ENCODE measurements around the gene TMEM53. TPM values are rescaled to one million over a fixed set of nuclear protein-coding genes. Genes with fewer than 3 reads are reported as not detected.

TMEM53 gene
- total and polyA plus RNA-seq, 8 donors, result 8.5 to 18.8 (median 9.7) TPM

DNA sequence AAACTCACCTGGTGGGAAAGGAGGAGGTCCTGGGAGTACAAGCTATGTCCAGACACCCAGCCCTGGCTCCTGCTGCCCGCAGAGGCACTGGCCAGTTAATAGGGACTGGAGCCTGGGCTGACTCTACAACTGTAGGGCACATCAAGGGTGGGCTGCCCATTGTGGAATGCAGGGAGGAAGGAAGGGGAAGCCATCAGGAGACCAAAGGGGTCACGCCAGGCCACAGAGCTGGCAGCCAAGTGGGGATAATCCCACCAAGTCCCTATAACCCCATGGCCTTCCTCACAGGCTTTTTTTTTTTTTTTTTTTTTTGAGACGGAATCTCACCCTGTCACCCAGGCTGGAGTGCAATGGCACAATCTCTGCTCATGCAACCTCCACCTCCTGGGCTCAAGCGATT, 14.7 kb downstream of the TMEM53 start:
- no peak overlapping the region for H3K27ac ChIP-seq
- no peak for DNase-seq
- TF ChIP-seq, protein P1, sequence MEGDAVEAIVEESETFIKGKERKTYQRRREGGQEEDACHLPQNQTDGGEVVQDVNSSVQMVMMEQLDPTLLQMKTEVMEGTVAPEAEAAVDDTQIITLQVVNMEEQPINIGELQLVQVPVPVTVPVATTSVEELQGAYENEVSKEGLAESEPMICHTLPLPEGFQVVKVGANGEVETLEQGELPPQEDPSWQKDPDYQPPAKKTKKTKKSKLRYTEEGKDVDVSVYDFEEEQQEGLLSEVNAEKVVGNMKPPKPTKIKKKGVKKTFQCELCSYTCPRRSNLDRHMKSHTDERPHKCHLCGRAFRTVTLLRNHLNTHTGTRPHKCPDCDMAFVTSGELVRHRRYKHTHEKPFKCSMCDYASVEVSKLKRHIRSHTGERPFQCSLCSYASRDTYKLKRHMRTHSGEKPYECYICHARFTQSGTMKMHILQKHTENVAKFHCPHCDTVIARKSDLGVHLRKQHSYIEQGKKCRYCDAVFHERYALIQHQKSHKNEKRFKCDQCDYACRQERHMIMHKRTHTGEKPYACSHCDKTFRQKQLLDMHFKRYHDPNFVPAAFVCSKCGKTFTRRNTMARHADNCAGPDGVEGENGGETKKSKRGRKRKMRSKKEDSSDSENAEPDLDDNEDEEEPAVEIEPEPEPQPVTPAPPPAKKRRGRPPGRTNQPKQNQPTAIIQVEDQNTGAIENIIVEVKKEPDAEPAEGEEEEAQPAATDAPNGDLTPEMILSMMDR (IDR thresholded peaks at IDR 0.05), result no peak
- intact Hi-C loops (cut with DNase I), result no loop called here
- ATAC-seq, result no peak
- H3K4me3 ChIP-seq, result no peak overlapping the region
- peaks cover 0 to under 1% of the 10 kb centered on the region in 2 donors for H3K4me1 ChIP-seq
- H3K36me3 ChIP-seq, result peaks cover 0 to 14% of the 10 kb centered on the region in 2 donors
- H3K27me3 ChIP-seq, result no peaks in the 10 kb centered on the region
- no peaks in the 10 kb centered on the region for H3K9me3 ChIP-seq

DNA sequence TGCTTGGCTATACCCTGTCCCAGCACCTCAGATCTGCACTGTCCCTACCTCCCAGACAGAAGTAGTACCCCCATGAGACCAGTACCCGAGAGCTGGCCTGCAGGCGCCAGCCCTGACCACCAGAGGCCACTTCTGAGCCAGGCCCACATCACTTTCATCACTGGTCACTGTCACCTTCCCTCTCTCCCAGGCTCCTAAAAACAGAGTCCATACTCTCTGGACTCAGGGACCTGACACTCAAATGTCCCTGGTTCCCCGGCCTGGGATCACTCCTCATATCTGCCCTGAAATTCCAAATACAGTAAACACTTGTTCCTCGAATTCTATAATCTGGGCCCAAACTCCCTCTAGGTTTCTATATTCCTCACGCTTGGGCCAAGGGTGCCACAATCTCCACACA, 18.7 kb downstream of the TMEM53 start:
- peaks cover 0 to 35% of the 10 kb centered on the region in 2 donors for H3K36me3 ChIP-seq
- H3K27me3 ChIP-seq, result no peaks in the 10 kb centered on the region
- intact Hi-C loops (cut with DNase I), result no loop called here
- H3K27ac ChIP-seq, result no peak overlapping the region
- no peak overlapping the region for H3K4me3 ChIP-seq
- no peaks in the 10 kb centered on the region for H3K9me3 ChIP-seq
- TF ChIP-seq, protein P1 (IDR thresholded peaks at IDR 0.05), result peak; percentile 56
- H3K4me1 ChIP-seq, result no peaks in the 10 kb centered on the region
- ATAC-seq (peak; percentile 34), DNase-seq (no peak)

DNA sequence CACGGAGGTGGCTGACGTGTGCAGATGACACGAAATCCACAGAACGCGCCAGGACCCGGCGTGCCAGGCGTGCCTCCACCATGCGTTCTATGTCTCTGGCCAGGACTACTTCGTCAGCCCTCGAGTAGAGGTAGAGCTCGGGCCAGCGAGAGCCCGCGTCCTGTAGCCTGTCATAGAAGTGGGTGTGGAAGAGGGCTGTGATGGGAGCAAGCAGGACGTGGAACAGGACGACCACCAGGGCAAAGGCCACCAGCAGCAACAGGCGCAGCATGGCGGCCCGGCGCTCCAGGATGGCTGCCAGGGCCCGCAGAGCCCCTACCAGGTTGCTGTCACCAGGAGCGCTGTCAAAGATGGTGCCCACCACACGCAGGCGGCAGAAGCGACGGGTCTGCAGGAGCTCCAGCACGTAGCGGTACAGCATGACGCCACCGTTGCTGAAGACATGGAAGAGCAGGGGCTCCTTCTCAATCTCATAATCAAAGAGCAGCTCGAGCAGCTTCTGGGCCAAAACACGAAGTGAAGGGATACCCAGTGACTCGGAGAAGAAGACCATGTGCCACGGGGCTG, 19.6 kb downstream of the TMEM53 start:
- ATAC-seq, result no peak
- no peak for DNase-seq
- no peaks in the 10 kb centered on the region for H3K27me3 ChIP-seq
- TF ChIP-seq, protein P1 (IDR thresholded peaks at IDR 0.05), result no peak
- no peak overlapping the region for H3K4me3 ChIP-seq
- H3K27ac ChIP-seq, result no peak overlapping the region
- no peaks in the 10 kb centered on the region for H3K4me1 ChIP-seq
- no peaks in the 10 kb centered on the region for H3K9me3 ChIP-seq
- intact Hi-C loops (cut with DNase I), result no loop called here
- H3K36me3 ChIP-seq, result peaks cover 0 to 44% of the 10 kb centered on the region in 2 donors

DNA sequence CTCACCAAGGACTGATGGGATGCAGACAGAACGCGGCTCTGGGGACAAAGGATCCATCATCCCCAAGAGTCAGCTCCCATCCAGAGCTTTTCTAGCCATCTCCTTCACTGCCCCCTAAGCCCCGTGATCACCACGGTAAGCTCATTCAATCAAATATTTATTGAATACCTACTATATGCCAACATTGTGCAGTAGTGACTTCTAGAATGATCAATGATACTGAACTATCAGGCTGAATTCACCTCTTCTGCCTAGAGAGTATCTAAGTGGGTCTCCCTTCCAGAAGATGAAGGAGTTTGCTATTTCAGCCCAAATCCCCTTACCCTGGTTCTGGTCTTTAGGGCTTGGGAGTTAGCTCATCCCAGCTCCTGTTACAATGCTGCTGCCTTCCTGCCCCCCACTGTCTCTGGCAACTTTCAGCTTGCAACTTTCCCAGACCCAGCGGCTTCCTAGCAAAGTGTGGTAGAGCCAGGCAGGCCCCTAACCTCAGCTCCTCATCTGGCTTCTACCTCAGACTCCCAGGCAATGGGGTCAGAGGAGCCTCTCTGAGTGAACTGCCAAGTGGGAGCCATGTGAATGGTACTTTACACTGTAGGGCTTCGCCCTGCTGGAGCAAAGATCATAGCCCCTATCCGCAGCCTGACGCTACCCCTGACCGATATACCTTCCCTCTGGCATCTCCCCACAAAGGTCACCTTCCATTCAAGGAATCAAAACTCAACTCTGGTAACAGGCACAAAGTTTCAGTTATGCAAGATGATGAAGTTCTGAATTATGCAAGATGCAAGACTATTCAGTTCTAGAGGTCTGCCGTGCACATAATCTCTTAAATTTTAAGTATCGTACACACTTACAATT, 20.9 kb downstream of the TMEM53 start:
- no peaks in the 10 kb centered on the region for H3K4me1 ChIP-seq
- intact Hi-C loops (cut with DNase I), result no loop called here
- H3K27ac ChIP-seq, result no peak overlapping the region
- peaks cover 0 to 52% of the 10 kb centered on the region in 2 donors for H3K36me3 ChIP-seq
- H3K4me3 ChIP-seq, result no peak overlapping the region
- TF ChIP-seq, protein P1 (IDR thresholded peaks at IDR 0.05), result peak in 1 of 2 donors; percentile 15
- no peaks in the 10 kb centered on the region for H3K27me3 ChIP-seq
- ATAC-seq (no peak), DNase-seq (no peak)
- no peaks in the 10 kb centered on the region for H3K9me3 ChIP-seq

DNA sequence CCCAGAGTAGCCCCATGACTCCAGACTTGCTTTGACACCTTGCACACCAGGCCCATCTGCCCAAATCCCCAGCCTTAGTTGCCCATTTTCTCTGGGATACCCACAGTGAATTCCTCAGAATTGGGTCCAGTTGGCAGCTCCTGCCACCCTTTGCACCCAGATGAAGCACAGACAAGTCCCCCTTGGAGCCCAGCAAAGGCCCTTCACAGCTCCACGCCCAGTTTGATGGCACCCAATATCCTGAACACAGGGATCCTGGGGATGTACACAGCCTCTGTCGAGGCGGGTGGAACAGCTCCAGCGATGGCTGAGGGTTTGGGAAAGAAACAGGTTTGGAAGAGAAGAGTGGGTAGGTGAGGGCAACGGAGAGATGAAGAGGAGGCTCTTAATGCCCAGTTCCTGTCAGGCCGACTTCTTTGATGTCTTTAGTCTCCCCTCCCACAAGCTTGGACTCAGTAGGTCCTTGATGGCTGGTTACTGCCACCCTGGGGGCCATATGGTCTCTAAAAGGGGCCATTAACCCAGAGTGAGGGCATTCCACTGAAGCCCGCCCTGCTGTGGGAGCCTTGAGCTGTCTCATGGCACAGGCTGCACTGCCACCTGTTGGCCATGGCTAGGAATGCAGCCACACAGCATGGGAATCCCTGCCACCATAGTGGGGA, 21.7 kb downstream of the TMEM53 start:
- ATAC-seq (peak; percentile 96), DNase-seq (peak; percentile 59 to 93 (median 74))
- intact Hi-C loops (cut with DNase I), result no loop called here
- no peak overlapping the region for H3K27ac ChIP-seq
- H3K36me3 ChIP-seq, result peaks cover 0 to 60% of the 10 kb centered on the region in 2 donors
- H3K4me1 ChIP-seq, result no peaks in the 10 kb centered on the region
- TF ChIP-seq, protein P1 (IDR thresholded peaks at IDR 0.05), result peak; percentile 90 to 98
- H3K27me3 ChIP-seq, result no peaks in the 10 kb centered on the region
- H3K9me3 ChIP-seq, result no peaks in the 10 kb centered on the region
- no peak overlapping the region for H3K4me3 ChIP-seq
